K562 (cell line): ENCODE measurements around the gene U2AF1L4. TPM values are rescaled to one million over a fixed set of nuclear protein-coding genes. Genes with fewer than 3 reads are reported as not detected.

Experiments
- ATAC-seq: fragments of 200-7000 bp; cut with Tn5 transposase; 3 replicates; pipeline ENCODE4 v1.9.1; 2020; ENCODE audit warnings: moderate library complexity
- BruUV-seq: library from RNA; stranded (reverse); fragments of 400-500 nt; replicated peaks from 2 replicates; lab custom pipeline; 2021; lab: Mats Ljungman, UMichigan
- CTCF ChIA-PET: fragments of 300-600 bp; formaldehyde crosslinking; extraction: SDS; loops from one replicate; lab custom pipeline; 2021; ENCODE audit warnings: low intra/inter-chr PET ratio; lab: Yijun Ruan, JAX
- POLR2A ChIA-PET: fragments of 300-600, 350-650 bp; sonication (Branson Sonifier 250); formaldehyde crosslinking; extraction: SDS; loops from one replicate; lab custom pipeline; 2021; ENCODE audit warnings: antibody characterized with exemption, inconsistent platforms; lab: Yijun Ruan, JAX
- DNase-seq, 4 experiments: peaks; one replicate each; pipeline versions ENCODE4 v3.0.0 to v3.0.0-alpha.2; 2011 to 2018; ENCODE audit warnings: low spot score in 3 of 4, mixed read lengths in 3 of 4; ENCODE audit errors: extremely low read depth in 1 of 4
- FAIRE-seq: peaks from 2 replicates; lab custom pipeline; 2011; peaks lifted over from hg19 to GRCh38; lab: Jason Lieb, UNC
- H2AFZ ChIP-seq: 2 replicates; pipeline ENCODE4 v1.6.0; 2011; ENCODE audit warnings: low read depth, low read length, control low read depth, inconsistent platforms
- H3K27ac ChIP-seq: fragments of 200-600 bp; 3 replicates; pipeline ENCODE4 v1.8.0; 2011; ENCODE audit warnings: low read depth, mild to moderate bottlenecking, control low read depth, inconsistent platforms, low read length, moderate library complexity, mixed read lengths; ENCODE audit errors: extremely low read depth
- H3K27me3 ChIP-seq, 2 experiments: fragments of 300-600 bp in 1 of 2; 2 replicates in 1 of 2; 3 replicates in 1 of 2; pipeline versions ENCODE4 v1.6.0 to v1.8.0; 2011; ENCODE audit warnings: inconsistent platforms in 2 of 2, low read length in 2 of 2, mild to moderate bottlenecking in 1 of 2, mixed read lengths in 1 of 2, moderate library complexity in 1 of 2; ENCODE audit not compliant: control insufficient read depth in 2 of 2, insufficient read depth in 2 of 2
- H3K36me3 ChIP-seq: fragments of 300-600 bp; 3 replicates; pipeline ENCODE4 v1.8.0; 2011; ENCODE audit warnings: mild to moderate bottlenecking, low read length, inconsistent platforms; ENCODE audit not compliant: control insufficient read depth, insufficient read depth
- H3K4me1 ChIP-seq, 2 experiments: fragments of 200-600 bp in 1 of 2; replicated peaks in 1 of 2; 2 replicates in 1 of 2; 3 replicates in 1 of 2; pipeline versions ENCODE4 v1.5.1 to v1.8.0; 2011; ENCODE audit warnings: inconsistent platforms in 2 of 2, low read length in 2 of 2, mild to moderate bottlenecking in 1 of 2, mixed read lengths in 1 of 2, moderate library complexity in 1 of 2; ENCODE audit not compliant: control insufficient read depth in 2 of 2, insufficient read depth in 2 of 2
- H3K4me2 ChIP-seq: 2 replicates; pipeline ENCODE4 v1.6.1; 2011; ENCODE audit warnings: low read length, control low read depth, inconsistent platforms, mixed read lengths; ENCODE audit not compliant: insufficient read depth
- H3K4me3 ChIP-seq: fragments of 200-600 bp; sonication (generic), shearing (Covaris generic); 2 replicates; pipeline ENCODE4 v1.5.1; 2016; ENCODE audit warnings: control low read depth, inconsistent platforms
- H3K79me2 ChIP-seq: fragments of 200-600 bp; 3 replicates; pipeline ENCODE4 v1.8.0; 2011; ENCODE audit warnings: low read length, inconsistent platforms; ENCODE audit not compliant: control insufficient read depth, insufficient read depth
- H3K9ac ChIP-seq, 2 experiments: 2 replicates each; pipeline versions ENCODE4 v1.6.0 to v1.6.1; 2011; ENCODE audit warnings: low read depth in 2 of 2, low read length in 2 of 2, control low read depth in 1 of 2, inconsistent platforms in 1 of 2, mild to moderate bottlenecking in 1 of 2, mixed read lengths in 1 of 2; ENCODE audit not compliant: insufficient read depth in 1 of 2
- H3K9me1 ChIP-seq: one replicate; pipeline ENCODE4 v1.6.0; 2011; ENCODE audit warnings: inconsistent platforms, mild to moderate bottlenecking, low read length, moderate library complexity; ENCODE audit not compliant: control insufficient read depth, insufficient read depth
- H3K9me3 ChIP-seq: replicated peaks from 2 replicates; pipeline ENCODE4 v1.5.1; 2011; ENCODE audit warnings: low read depth, low read length, inconsistent platforms; ENCODE audit not compliant: control insufficient read depth, insufficient read depth
- H4K20me1 ChIP-seq: replicated peaks from 2 replicates; pipeline ENCODE4 v1.6.1; 2011; ENCODE audit warnings: low read length, inconsistent platforms, mixed read lengths; ENCODE audit not compliant: control insufficient read depth, insufficient read depth
- BHLHE40 ChIP-seq: IDR thresholded peaks from 2 replicates; pipeline ENCODE4 v1.6.1; 2011; ENCODE audit warnings: low read length, improper control_type of control experiment
- CHCHD3 ChIP-seq: fragments of 250-450 bp; sonication (Bioruptor Pico); IDR thresholded peaks from 2 replicates; pipeline ENCODE4 v2.1.2; 2022; ENCODE audit warnings: mild to moderate bottlenecking
- FOXP1 ChIP-seq: sonication (generic); formaldehyde crosslinking; IDR thresholded peaks from 2 replicates; pipeline ENCODE4 v1.8.0; 2022; ENCODE audit warnings: mild to moderate bottlenecking, missing genetic modification reagents
- HDAC1 ChIP-seq, 2 experiments: fragments of 450-650 bp; IDR thresholded peaks; 2 replicates each; pipeline ENCODE4 v1.6.1; 2016 to 2017; ENCODE audit warnings: inconsistent platforms in 1 of 2, mild to moderate bottlenecking in 1 of 2, moderate library complexity in 1 of 2
- POLR2B ChIP-seq: fragments of 450-650 bp; IDR thresholded peaks from 2 replicates; pipeline ENCODE4 v1.6.1; 2018; ENCODE audit warnings: low read depth; ENCODE audit not compliant: partially characterized antibody
- TARDBP ChIP-seq: fragments of 450-650 bp; IDR thresholded peaks from 2 replicates; pipeline ENCODE4 v1.6.1; 2016
- ZBTB2 ChIP-seq: fragments of 450-650 bp; IDR thresholded peaks from 2 replicates; pipeline ENCODE4 v1.6.1; 2016; ENCODE audit warnings: antibody characterized with exemption
- ZNF121 ChIP-seq: sonication (generic); formaldehyde crosslinking; conservative IDR thresholded peaks from 2 replicates; pipeline ENCODE4 v1.8.0; 2022; ENCODE audit warnings: missing genetic modification reagents
- ZNF23 ChIP-seq: fragments of 250-450 bp; sonication (Bioruptor Pico); IDR thresholded peaks from 2 replicates; pipeline ENCODE4 v1.4.0; 2020; ENCODE audit warnings: mild to moderate bottlenecking
- ZNF695 ChIP-seq: fragments of 450-650 bp; formaldehyde crosslinking; IDR thresholded peaks from 2 replicates; pipeline ENCODE4 v1.4.0; 2020; ENCODE audit warnings: mild to moderate bottlenecking, moderate library complexity
- WGBS: fragments of 100-300 bp; shearing (Covaris generic); methylation state at CpG from one replicate; pipeline ENCODE4 v1.1.6; 2016; ENCODE audit warnings: low coverage, mixed read lengths; ENCODE audit not compliant: insufficient coverage; ENCODE audit errors: missing lambda C conversion rate; 5-methylcytosine and 5-hydroxymethylcytosine counted together
- in situ Hi-C: fragments of 300-500 bp; cut with MboI; formaldehyde crosslinking; loops from 4 replicates; pipeline ENCODE4 v1.15.0; 2018; ENCODE audit warnings: inconsistent platforms, mixed read lengths
- intact Hi-C: fragments of 100-400 bp; cut with micrococcal nuclease; formaldehyde crosslinking; loops from 2 replicates; pipeline ENCODE4 v1.14.2; 2022
- polyA plus RNA-seq, 8 experiments: library from polyadenylated mRNA; depleted of rRNA in 4 of 8; stranded (reverse) in 5 of 8; unstranded in 3 of 8; fragments of >200 nt; fragmentation: Nextera tagmentation in 2 of 8; fragmentation: Illumina TruSeq in 1 of 8; extraction: Ambion mirVana in 2 of 8; extraction: Trizol in 1 of 8; gene quantifications; 2 replicates each; pipeline versions ENCODE4 v1.2.1 to v1.2.3, GENCODE V29; 2011 to 2014; ENCODE audit warnings: inconsistent platforms in 1 of 8, missing spikeins in 1 of 8
- total RNA-seq, 7 experiments: library from RNA; depleted of rRNA in 6 of 7; stranded (reverse); fragments of >200 nt in 6 of 7; fragmentation: Illumina TruSeq in 2 of 7; extraction: Trizol in 2 of 7; gene quantifications; 2 replicates each; pipeline versions ENCODE4 v1.2.1 to v1.2.3, GENCODE V29; 2011 to 2021; ENCODE audit warnings: low replicate concordance in 1 of 7
- TF ChIP-seq, protein P1 (sequence below), 2 experiments: fragments of 150-350 bp in 1 of 2; IDR thresholded peaks; 2 replicates each; pipeline ENCODE4 v1.6.1; 2012 to 2016; ENCODE audit warnings: low read depth in 2 of 2, low read length in 2 of 2, mild to moderate bottlenecking in 1 of 2, moderate library complexity in 1 of 2

Gene U2AF1L4
- total and polyA plus RNA-seq, 9 of the 15 experiments (the other 6 are each of a cell fraction or from before 2014, with no cell fraction given), result 8.4 to 19.5 (median 12.6) TPM

DNA sequence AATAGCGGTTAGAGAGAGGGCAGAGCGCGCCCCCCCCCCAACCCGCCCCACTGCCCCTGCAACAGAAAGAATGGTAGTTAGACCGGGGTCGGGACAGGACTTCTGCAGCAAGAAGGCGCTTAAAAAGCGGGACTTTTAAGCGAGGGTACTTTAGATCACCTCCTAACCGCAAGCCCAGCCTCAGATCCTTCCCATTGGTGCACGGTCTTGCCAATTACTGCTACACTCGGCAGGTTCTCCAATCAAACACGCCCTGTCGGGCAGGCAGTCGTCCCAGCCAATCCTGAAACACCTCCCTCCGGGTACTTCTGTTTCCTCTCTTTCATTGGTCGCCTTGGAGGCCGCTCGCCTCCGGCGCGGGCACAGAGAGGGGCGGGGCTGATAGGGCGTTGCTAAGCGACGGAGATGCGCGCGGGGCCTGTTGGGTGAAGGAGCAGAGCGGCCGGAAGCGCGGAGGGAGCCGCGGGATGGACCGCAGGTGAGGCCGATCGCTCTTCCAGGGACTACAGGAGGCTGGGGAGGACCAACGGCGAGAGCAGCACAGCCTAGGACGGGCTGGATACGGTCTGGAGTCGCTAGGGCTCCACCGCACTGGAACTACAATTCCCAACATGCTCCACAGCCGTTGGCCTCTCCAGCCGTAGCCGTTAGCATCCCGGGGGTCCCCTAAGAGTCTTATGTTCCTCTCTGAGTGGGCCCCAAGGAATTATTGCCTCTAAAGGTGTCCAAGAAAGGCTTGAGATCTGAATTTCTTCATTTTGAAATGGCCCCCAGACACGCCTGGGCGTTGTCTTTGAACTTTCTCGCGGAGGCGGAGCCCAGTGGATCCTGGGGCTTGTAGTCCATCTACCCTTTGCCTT is 12.8 kb upstream of the U2AF1L4 start, which contains the start of gene PROSER3 (continued):
- TF ChIP-seq HDAC1 (IDR thresholded peaks at IDR 0.05) (peak in 1 of 2 experiments; percentile 10; a peak in 1 of 4 replicates), TARDBP (peak; percentile 93)

- peaks cover 13 to 37% of the 10 kb centered on the region in 2 experiments for H3K4me1 ChIP-seq
- ChIA-PET CTCF (no interaction called here), POLR2A (interaction anchor here (0.6 to 2.2 kb wide), 4 partner anchors 10 to 17 kb away, joined by 3 to 12 read pairs (median 3); partner anchors contain the start of genes LIN37, PSENEN and U2AF1L4)
- TSS peak; percentile 97 for BruUV-seq
- DNase-seq, result peak; percentile 46 to 75 (median 52)
- peak overlapping the region; percentile 56 for H2AFZ ChIP-seq
- H3K27me3 ChIP-seq, result no peaks in the 10 kb centered on the region
- ATAC-seq, result peak; percentile 66
- no peak for FAIRE-seq
- no peaks in the 10 kb centered on the region; the same call in 1 of the 2 replicates for H4K20me1 ChIP-seq
- peaks cover 17% of the 10 kb centered on the region for H3K79me2 ChIP-seq
- peak overlapping the region; percentile 83 for H3K27ac ChIP-seq
- peak overlapping the region; percentile 67 for H3K4me2 ChIP-seq
- peaks cover 39% of the 10 kb centered on the region; the same call in 2 of the 3 replicates for H3K36me3 ChIP-seq
- peak overlapping the region; percentile 73 to 93 for H3K9ac ChIP-seq
- no peaks in the 10 kb centered on the region; the same call in 1 of the 2 replicates for H3K9me3 ChIP-seq
- WGBS, result 6% methylated on average over 15 of the region's 19 CpGs
- H3K9me1 ChIP-seq, result no peaks in the 10 kb centered on the region
- in situ Hi-C loops (no loop called here), intact Hi-C loops (no loop called here)
- H3K4me3 ChIP-seq, result peak overlapping the region; percentile 80
- TF ChIP-seq CHCHD3 (CRISPR knock-in tag) (no peak), FOXP1 (CRISPR knock-in tag) (no peak), BHLHE40 (no peak), ZBTB2 (0 out of 2 replicates have a peak, but pooled peaks have one; percentile 43), ZNF23 (CRISPR knock-in tag) (no peak), POLR2B (peak; percentile 18), ZNF695 (CRISPR knock-in tag) (no peak), ZNF121 (CRISPR knock-in tag) (no peak)
- TF ChIP-seq, protein P1, sequence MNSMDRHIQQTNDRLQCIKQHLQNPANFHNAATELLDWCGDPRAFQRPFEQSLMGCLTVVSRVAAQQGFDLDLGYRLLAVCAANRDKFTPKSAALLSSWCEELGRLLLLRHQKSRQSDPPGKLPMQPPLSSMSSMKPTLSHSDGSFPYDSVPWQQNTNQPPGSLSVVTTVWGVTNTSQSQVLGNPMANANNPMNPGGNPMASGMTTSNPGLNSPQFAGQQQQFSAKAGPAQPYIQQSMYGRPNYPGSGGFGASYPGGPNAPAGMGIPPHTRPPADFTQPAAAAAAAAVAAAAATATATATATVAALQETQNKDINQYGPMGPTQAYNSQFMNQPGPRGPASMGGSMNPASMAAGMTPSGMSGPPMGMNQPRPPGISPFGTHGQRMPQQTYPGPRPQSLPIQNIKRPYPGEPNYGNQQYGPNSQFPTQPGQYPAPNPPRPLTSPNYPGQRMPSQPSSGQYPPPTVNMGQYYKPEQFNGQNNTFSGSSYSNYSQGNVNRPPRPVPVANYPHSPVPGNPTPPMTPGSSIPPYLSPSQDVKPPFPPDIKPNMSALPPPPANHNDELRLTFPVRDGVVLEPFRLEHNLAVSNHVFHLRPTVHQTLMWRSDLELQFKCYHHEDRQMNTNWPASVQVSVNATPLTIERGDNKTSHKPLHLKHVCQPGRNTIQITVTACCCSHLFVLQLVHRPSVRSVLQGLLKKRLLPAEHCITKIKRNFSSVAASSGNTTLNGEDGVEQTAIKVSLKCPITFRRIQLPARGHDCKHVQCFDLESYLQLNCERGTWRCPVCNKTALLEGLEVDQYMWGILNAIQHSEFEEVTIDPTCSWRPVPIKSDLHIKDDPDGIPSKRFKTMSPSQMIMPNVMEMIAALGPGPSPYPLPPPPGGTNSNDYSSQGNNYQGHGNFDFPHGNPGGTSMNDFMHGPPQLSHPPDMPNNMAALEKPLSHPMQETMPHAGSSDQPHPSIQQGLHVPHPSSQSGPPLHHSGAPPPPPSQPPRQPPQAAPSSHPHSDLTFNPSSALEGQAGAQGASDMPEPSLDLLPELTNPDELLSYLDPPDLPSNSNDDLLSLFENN (IDR thresholded peaks at IDR 0.05; ENCODE audit: low read depth in 2 of 2, low read length in 2 of 2), result 0 out of 4 replicates have a peak, but pooled peaks of 1 of the 2 experiments have one; percentile 35
Measured at GRCh38 chr19:35757231-35757748, 12.1 kb upstream of the U2AF1L4 start.
